IPS-18a (cell line): ENCODE measurements around the gene EDN1.

ENCODE experiments used
- H3K27ac ChIP-seq: one replicate; pipeline ENCODE4 v1.5.1; 2013; ENCODE audit warnings: low read length
- H3K27me3 ChIP-seq: one replicate; pipeline ENCODE4 v1.6.1; 2013; ENCODE audit warnings: mild to moderate bottlenecking, low read length; ENCODE audit not compliant: control insufficient read depth, insufficient read depth
- H3K36me3 ChIP-seq: one replicate; pipeline ENCODE4 v1.6.1; 2013; ENCODE audit warnings: low read depth, low read length; ENCODE audit not compliant: control insufficient read depth
- H3K4me1 ChIP-seq: one replicate; pipeline ENCODE4 v1.6.1; 2013; ENCODE audit warnings: low read depth, low read length; ENCODE audit not compliant: control insufficient read depth
- H3K4me3 ChIP-seq: one replicate; pipeline ENCODE4 v1.5.1; 2013; ENCODE audit warnings: low read length
- H3K9ac ChIP-seq: one replicate; pipeline ENCODE4 v1.6.1; 2013; ENCODE audit warnings: mild to moderate bottlenecking, low read length, moderate library complexity
- H3K9me3 ChIP-seq: one replicate; pipeline ENCODE4 v1.6.1; 2013; ENCODE audit warnings: low read depth, low read length; ENCODE audit not compliant: control insufficient read depth

The EDN1 gene

DNA sequence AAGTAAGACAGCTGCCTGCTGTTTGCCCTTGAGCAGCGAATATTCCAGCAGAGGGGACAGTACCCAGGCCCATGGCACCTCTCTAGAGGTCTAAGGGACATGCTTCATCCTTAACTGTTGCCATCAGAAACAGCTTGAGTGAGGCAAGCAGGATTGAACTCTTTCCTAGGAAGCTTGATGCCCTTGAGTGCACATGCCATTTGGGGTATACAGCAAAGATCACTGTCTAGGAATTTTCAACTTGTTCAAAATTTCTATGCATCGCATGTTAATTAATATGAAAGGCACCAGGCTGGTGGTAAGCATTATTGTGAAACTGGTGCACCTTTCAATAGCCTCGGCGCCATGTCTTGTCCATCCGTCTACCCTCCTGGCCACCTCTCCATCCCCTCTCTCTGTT, 54.1 kb downstream of the EDN1 start:
- Histone ChIP-seq H3K9me3 (no peaks in the 10 kb centered on the region), H3K9ac (no peak overlapping the region), H3K27me3 (no peaks in the 10 kb centered on the region), H3K4me1 (peaks cover 10% of the 10 kb centered on the region), H3K27ac (no peak overlapping the region), H3K4me3 (no peak overlapping the region), H3K36me3 (no peaks in the 10 kb centered on the region)

- Histone ChIP-seq H3K36me3 (no peaks in the 10 kb centered on the region), H3K27ac (no peak overlapping the region), H3K4me1 (peaks cover 10% of the 10 kb centered on the region), H3K9ac (no peak overlapping the region), H3K4me3 (no peak overlapping the region), H3K27me3 (no peaks in the 10 kb centered on the region), H3K9me3 (no peaks in the 10 kb centered on the region)
Observed at GRCh38 chr6:12344961-12345693, 55.0 kb downstream of the EDN1 start.

DNA sequence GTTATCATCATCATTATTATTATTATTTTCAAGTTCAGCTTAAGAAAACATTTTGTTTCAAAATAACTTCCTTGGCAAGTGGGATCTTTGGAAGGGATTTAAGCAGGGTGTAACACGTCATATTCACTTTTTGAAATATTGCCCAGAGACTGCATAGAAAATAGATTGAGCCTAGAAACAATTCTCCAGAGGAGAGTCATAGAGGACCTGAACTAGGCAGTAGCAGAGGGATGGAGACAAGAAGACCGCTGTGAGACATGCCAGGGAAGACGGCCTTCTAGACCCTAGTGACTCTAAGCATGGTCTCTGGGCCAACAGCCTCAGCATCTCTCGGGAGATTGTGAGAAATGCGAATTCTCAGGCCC, 55.5 kb downstream of the EDN1 start:
- H3K27me3 ChIP-seq: no peaks in the 10 kb centered on the region

More for the DNA sequence above, 55.5 kb downstream of the EDN1 start:
- H3K9ac ChIP-seq: no peak overlapping the region
- no peaks in the 10 kb centered on the region for H3K9me3 ChIP-seq
- no peak overlapping the region for H3K4me3 ChIP-seq
- H3K36me3 ChIP-seq: no peaks in the 10 kb centered on the region
- H3K27ac ChIP-seq: no peak overlapping the region
- H3K4me1 ChIP-seq: peaks cover 10% of the 10 kb centered on the region
